ENCODE results near the gene FMNL1.

Gene FMNL1

DNA sequence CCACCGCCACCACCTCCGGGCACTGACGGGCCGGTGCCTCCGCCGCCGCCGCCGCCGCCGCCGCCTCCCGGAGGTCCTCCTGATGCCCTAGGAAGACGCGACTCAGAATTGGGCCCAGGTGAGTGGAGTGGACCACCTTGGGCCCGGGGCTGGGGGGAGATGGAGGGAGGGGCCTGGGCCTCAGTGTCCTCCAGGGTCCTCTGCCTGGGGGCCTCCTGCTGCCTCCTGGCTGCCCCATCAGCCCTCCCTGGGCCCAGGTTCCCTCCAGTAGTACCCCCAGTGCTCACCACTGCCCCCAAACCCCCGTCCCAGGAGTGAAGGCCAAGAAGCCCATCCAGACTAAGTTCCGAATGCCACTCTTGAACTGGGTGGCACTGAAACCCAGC, 20.3 kb downstream of the FMNL1 start:
- Histone ChIP-seq H3K27me3 (ENCODE audit: insufficient read depth, poor library complexity, severe bottlenecking) (no peaks in the 10 kb centered on the region), H3K27ac (replicated peaks) (no peak overlapping the region), H3K4me3 (replicated peaks; ENCODE audit: insufficient read depth, low read length) (no peak overlapping the region)
- TF ChIP-seq POLR2AphosphoS5 (IDR thresholded peaks at IDR 0.05; ENCODE audit: low read depth) (no peak), GABPA (IDR thresholded peaks at IDR 0.05; ENCODE audit: low read depth) (no peak), SPI1 (IDR thresholded peaks at IDR 0.05; ENCODE audit: borderline replicate concordance, low read depth) (no peak)
- TF ChIP-seq, protein P1, sequence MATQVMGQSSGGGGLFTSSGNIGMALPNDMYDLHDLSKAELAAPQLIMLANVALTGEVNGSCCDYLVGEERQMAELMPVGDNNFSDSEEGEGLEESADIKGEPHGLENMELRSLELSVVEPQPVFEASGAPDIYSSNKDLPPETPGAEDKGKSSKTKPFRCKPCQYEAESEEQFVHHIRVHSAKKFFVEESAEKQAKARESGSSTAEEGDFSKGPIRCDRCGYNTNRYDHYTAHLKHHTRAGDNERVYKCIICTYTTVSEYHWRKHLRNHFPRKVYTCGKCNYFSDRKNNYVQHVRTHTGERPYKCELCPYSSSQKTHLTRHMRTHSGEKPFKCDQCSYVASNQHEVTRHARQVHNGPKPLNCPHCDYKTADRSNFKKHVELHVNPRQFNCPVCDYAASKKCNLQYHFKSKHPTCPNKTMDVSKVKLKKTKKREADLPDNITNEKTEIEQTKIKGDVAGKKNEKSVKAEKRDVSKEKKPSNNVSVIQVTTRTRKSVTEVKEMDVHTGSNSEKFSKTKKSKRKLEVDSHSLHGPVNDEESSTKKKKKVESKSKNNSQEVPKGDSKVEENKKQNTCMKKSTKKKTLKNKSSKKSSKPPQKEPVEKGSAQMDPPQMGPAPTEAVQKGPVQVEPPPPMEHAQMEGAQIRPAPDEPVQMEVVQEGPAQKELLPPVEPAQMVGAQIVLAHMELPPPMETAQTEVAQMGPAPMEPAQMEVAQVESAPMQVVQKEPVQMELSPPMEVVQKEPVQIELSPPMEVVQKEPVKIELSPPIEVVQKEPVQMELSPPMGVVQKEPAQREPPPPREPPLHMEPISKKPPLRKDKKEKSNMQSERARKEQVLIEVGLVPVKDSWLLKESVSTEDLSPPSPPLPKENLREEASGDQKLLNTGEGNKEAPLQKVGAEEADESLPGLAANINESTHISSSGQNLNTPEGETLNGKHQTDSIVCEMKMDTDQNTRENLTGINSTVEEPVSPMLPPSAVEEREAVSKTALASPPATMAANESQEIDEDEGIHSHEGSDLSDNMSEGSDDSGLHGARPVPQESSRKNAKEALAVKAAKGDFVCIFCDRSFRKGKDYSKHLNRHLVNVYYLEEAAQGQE (IDR thresholded peaks at IDR 0.05; ENCODE audit: insufficient replicate concordance, low read depth), result no peak
- TF ChIP-seq, protein P2, sequence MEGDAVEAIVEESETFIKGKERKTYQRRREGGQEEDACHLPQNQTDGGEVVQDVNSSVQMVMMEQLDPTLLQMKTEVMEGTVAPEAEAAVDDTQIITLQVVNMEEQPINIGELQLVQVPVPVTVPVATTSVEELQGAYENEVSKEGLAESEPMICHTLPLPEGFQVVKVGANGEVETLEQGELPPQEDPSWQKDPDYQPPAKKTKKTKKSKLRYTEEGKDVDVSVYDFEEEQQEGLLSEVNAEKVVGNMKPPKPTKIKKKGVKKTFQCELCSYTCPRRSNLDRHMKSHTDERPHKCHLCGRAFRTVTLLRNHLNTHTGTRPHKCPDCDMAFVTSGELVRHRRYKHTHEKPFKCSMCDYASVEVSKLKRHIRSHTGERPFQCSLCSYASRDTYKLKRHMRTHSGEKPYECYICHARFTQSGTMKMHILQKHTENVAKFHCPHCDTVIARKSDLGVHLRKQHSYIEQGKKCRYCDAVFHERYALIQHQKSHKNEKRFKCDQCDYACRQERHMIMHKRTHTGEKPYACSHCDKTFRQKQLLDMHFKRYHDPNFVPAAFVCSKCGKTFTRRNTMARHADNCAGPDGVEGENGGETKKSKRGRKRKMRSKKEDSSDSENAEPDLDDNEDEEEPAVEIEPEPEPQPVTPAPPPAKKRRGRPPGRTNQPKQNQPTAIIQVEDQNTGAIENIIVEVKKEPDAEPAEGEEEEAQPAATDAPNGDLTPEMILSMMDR (IDR thresholded peaks at IDR 0.05; ENCODE audit: insufficient read depth, low read length), result no peak
- no peak for DNase-seq (ENCODE audit: low read depth in 1 of 2, low spot score in 1 of 2)

DNA sequence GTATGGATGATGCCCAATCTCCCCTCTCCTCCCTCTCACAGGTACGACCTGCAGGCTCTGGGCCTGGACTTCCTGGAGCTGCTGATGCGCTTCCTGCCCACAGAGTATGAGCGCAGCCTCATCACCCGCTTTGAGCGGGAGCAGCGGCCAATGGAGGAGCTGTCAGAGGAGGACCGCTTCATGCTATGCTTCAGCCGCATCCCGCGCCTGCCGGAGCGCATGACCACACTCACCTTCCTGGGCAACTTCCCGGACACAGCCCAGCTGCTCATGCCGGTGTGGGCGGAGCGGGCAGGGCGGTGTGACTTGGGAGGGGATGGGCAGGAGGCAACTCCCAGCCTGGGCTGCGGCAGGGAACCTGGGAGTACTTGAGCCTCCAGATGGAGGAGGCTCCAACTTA, 22.1 kb downstream of the FMNL1 start:
- H3K4me3 ChIP-seq (replicated peaks; ENCODE audit: insufficient read depth, low read length), result no peak overlapping the region
- DNase-seq (ENCODE audit: low read depth in 1 of 2, low spot score in 1 of 2), result no peak
- no peak overlapping the region for H3K27ac ChIP-seq (replicated peaks)
- TF ChIP-seq POLR2AphosphoS5 (IDR thresholded peaks at IDR 0.05; ENCODE audit: low read depth) (no peak), SPI1 (IDR thresholded peaks at IDR 0.05; ENCODE audit: borderline replicate concordance, low read depth) (no peak), GABPA (IDR thresholded peaks at IDR 0.05; ENCODE audit: low read depth) (no peak)
- TF ChIP-seq, protein P2 (IDR thresholded peaks at IDR 0.05; ENCODE audit: insufficient read depth, low read length), result no peak
- no peaks in the 10 kb centered on the region for H3K27me3 ChIP-seq (ENCODE audit: insufficient read depth, poor library complexity, severe bottlenecking)

DNA sequence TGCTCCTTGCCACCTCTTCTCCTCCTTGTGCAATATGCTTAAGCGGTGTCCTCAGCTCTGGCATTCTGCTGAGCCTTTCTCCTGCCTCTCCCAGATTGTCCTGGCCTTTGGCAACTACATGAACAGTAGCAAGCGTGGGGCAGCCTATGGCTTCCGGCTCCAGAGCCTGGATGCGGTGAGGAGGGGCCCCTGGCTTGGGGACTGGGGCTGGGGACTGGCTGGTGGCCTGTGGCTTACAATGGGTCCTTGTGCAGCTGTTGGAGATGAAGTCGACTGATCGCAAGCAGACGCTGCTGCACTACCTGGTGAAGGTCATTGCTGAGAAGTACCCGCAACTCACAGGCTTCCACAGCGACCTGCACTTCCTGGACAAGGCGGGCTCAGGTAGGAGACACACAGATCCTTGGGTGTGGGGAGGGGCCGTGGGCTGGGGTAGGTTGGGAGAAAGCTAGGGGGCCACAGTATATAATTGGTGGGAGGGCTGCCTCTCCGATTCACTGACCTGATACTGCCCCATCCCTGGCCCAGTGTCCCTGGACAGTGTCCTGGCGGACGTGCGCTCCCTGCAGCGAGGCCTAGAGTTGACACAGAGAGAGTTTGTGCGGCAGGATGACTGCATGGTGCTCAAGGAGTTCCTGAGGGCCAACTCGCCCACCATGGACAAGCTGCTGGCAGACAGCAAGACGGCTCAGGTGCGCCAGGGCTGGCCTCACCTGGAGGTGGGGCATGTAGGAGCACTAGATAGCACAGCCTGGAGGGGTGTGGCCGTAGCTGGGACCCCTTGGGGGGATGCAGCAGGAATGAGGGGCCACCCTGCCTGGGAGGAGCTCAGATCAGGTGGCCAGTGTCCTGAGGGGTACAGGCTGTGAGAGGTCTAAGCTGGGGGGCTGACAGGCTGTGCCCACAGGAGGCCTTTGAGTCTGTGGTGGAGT, 23.3 kb downstream of the FMNL1 start:
- DNase-seq (ENCODE audit: low read depth in 1 of 2, low spot score in 1 of 2), result no peak
- no peaks in the 10 kb centered on the region for H3K27me3 ChIP-seq (ENCODE audit: insufficient read depth, poor library complexity, severe bottlenecking)

More for the DNA sequence above, 23.3 kb downstream of the FMNL1 start:
- no peak overlapping the region for H3K4me3 ChIP-seq (replicated peaks; ENCODE audit: insufficient read depth, low read length)
- TF ChIP-seq, protein P2 (IDR thresholded peaks at IDR 0.05; ENCODE audit: insufficient read depth, low read length), result no peak
- TF ChIP-seq, protein P1 (IDR thresholded peaks at IDR 0.05; ENCODE audit: insufficient replicate concordance, low read depth), result no peak
- TF ChIP-seq GABPA (IDR thresholded peaks at IDR 0.05; ENCODE audit: low read depth) (no peak), SPI1 (IDR thresholded peaks at IDR 0.05; ENCODE audit: borderline replicate concordance, low read depth) (no peak), POLR2AphosphoS5 (IDR thresholded peaks at IDR 0.05; ENCODE audit: low read depth) (no peak)
- no peak overlapping the region for H3K27ac ChIP-seq (replicated peaks)

Data from HL-60 (cell line).